ENCODE results near the gene BMP3. TPM values are rescaled to one million over a fixed set of nuclear protein-coding genes. Genes with fewer than 3 reads are reported as not detected.
A peak's percentile ranks its signal among the peaks of the same experiment; 100 is the strongest.

The BMP3 gene
- total RNA-seq, 4 donors from 2014 or later = 0.70 to 1.7 (median 1.1) TPM

DNA sequence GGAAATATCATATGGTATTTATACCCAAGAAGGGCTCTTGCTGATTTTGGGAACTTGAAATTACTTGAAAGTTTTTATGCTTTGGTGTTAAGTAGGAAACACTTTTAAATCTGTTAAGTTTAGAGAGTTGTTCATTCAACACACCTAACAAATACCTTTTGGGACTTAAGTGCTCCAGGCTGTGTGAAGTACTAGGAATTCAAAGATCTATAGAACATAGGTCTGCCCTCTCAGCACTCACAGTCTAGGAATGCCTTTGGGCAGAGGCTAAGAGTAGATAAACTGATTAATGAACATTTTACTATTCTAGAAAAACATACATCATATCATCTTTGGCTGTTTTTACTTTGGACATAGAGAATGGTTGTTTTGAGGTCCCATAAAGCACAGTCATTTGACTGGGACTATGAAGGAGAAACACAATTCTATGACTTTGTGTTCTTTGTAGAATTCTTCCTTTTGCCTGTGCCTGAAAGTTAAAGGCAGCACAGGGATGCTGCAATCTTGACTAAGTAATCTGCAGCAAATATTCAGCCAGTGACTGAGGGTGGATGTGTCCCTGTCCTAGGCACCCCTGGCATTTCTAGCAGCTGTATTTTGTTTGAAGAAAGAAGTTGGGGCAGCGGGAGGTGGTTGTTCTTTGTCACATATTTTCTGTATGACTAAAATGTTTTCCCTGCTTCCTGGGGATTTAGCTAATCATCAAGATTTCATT, 8.3 kb downstream of the BMP3 start:
- DNase-seq (ENCODE audit: low spot score in 2 of 2) = no peak

DNA sequence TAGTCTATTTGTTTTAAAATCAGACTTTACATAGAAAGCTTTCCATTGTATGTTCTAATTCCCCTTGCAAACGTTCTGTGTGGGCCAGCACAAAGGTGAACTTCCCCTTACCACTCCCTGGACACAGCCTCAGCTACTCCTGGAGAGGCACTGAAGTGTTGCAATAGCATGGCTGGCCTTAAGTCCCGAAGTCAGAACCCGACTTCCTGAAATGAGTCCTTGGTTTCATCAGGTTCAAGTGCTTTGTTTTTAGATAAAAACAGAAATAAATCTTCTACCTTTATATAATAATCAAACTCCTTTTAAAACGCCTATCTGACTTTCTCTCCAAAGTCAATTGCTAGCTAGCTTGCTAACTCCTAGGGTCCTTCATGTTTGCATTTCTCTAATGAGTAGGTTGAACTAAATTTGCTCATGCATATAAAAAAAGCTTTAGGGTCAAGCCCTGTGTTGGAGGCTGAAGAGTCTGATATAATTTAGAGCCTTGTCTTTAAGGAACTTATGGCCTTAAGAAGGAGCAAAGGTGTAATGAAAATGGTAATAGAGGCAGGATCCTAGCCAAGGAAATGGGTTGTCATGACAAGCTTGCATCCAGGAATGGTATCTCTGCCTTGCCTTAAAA, 9.0 kb downstream of the BMP3 start:
- Histone ChIP-seq H3K36me3 (no peaks in the 10 kb centered on the region), H3K9me3 (no peaks in the 10 kb centered on the region), H3K4me1 (no peaks in the 10 kb centered on the region), H3K27ac (no peak overlapping the region), H3K27me3 (peaks cover 7% of the 10 kb centered on the region), H3K4me3 (no peak overlapping the region)
- DNase-seq (ENCODE audit: low spot score in 2 of 2) = no peak
- WGBS = 36% methylated on average over 4 of the region's 4 CpGs
- TF ChIP-seq POLR2A (IDR thresholded peaks at IDR 0.05) (no peak), EP300 (IDR thresholded peaks at IDR 0.05) (no peak), POLR2AphosphoS5 (IDR thresholded peaks at IDR 0.05) (no peak)
- TF ChIP-seq, protein P1, sequence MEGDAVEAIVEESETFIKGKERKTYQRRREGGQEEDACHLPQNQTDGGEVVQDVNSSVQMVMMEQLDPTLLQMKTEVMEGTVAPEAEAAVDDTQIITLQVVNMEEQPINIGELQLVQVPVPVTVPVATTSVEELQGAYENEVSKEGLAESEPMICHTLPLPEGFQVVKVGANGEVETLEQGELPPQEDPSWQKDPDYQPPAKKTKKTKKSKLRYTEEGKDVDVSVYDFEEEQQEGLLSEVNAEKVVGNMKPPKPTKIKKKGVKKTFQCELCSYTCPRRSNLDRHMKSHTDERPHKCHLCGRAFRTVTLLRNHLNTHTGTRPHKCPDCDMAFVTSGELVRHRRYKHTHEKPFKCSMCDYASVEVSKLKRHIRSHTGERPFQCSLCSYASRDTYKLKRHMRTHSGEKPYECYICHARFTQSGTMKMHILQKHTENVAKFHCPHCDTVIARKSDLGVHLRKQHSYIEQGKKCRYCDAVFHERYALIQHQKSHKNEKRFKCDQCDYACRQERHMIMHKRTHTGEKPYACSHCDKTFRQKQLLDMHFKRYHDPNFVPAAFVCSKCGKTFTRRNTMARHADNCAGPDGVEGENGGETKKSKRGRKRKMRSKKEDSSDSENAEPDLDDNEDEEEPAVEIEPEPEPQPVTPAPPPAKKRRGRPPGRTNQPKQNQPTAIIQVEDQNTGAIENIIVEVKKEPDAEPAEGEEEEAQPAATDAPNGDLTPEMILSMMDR (IDR thresholded peaks at IDR 0.05) = no peak

More for the DNA sequence above, 8.3 kb downstream of the BMP3 start:
- no peak for TF ChIP-seq POLR2AphosphoS5 (IDR thresholded peaks at IDR 0.05)
- no peak overlapping the region for H3K27ac ChIP-seq
- WGBS = 74% methylated on average over 1 of the region's 1 CpG
- no peaks in the 10 kb centered on the region for H3K9me3 ChIP-seq
- H3K36me3 ChIP-seq = no peaks in the 10 kb centered on the region
- peaks cover 7% of the 10 kb centered on the region for H3K27me3 ChIP-seq
- no peaks in the 10 kb centered on the region for H3K4me1 ChIP-seq
- H3K4me3 ChIP-seq = no peak overlapping the region

DNA sequence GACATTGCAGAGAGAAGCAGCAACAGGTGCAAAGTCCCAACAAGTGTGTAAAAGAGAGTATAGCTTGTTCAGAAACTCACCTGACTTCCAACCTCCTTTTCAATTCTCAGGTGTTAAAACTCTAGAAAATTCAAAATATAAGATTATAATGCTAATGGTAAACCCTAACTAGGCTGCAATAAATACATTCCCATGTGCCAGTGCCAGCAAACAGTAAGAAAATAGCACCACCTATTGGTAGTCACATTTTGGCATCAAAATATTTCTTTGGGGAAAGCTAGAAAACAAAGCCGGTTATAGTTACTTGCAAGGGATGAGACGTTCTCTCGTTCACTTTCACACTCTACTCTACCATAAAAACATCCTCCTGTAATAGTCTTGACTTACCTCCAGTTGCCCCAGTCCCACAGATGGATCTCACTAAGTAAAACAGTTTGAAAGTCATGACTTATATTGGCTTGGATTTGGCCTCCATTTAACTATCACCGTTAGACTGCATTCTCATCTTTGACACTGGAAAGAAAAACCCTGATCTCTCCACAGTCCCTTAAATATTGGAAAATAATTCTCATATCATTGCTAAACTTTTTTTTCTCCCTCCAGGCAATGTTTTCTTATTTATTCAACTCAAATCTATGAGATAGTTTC, 9.6 kb downstream of the BMP3 start:
- DNase-seq (ENCODE audit: low spot score in 2 of 2) = no peak
- no peak overlapping the region for H3K4me3 ChIP-seq
- no peak for TF ChIP-seq EP300 (IDR thresholded peaks at IDR 0.05)
- TF ChIP-seq POLR2A (IDR thresholded peaks at IDR 0.05) = no peak
- TF ChIP-seq, protein P1 (IDR thresholded peaks at IDR 0.05) = peak in 1 of 2 donors; percentile 45
- no peak for TF ChIP-seq POLR2AphosphoS5 (IDR thresholded peaks at IDR 0.05)
- H3K27me3 ChIP-seq = peaks cover 3% of the 10 kb centered on the region
- WGBS = 19% methylated on average over 4 of the region's 4 CpGs
- no peaks in the 10 kb centered on the region for H3K36me3 ChIP-seq
- H3K27ac ChIP-seq = no peak overlapping the region
- no peaks in the 10 kb centered on the region for H3K4me1 ChIP-seq
- no peaks in the 10 kb centered on the region for H3K9me3 ChIP-seq

DNA sequence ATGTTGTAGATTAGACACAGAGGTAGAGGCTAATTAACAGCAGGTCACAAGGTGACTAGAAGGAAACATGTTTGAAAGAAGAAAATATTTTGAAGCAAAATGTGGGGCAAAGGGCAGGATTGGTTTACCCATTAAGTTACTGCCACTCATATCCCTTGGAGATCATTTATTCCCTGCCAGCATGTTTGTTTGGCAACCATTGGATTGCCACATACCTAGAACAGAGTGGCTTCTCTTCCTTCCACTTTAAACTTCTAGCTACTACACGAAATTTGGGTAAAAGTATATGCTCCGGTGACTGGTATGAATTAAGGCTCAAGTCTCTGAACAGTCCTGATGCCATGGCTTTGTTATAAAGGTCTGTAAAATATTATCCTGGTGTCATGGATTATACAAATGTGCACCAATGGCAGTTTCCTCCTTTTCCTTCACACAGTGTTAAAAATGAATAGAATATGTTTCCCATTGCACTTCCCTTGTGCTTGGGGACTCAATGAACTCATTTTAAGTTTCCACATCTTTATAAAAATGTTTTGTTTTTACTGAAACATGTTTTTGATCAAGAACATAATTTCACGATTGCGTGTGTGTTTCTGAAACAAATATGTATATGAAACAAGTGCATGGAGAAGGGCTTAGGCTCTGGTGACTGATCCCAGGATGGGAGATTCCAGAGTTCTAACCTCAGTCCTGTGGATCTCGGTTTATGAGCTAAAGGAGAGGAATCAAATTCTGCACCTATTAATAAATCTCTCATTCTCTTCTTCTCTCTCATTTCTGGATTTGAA, 12.3 kb downstream of the BMP3 start:
- Histone ChIP-seq H3K27me3 (peaks cover 5% of the 10 kb centered on the region), H3K9me3 (no peaks in the 10 kb centered on the region), H3K36me3 (no peaks in the 10 kb centered on the region), H3K4me3 (no peak overlapping the region), H3K27ac (no peak overlapping the region), H3K4me1 (no peaks in the 10 kb centered on the region)
- TF ChIP-seq EP300 (IDR thresholded peaks at IDR 0.05) (no peak), POLR2A (IDR thresholded peaks at IDR 0.05) (no peak), POLR2AphosphoS5 (IDR thresholded peaks at IDR 0.05) (no peak)
- TF ChIP-seq, protein P1 (IDR thresholded peaks at IDR 0.05) = no peak
- no peak for DNase-seq (ENCODE audit: low spot score in 2 of 2)
- 56% methylated on average over 5 of the region's 5 CpGs for WGBS

DNA sequence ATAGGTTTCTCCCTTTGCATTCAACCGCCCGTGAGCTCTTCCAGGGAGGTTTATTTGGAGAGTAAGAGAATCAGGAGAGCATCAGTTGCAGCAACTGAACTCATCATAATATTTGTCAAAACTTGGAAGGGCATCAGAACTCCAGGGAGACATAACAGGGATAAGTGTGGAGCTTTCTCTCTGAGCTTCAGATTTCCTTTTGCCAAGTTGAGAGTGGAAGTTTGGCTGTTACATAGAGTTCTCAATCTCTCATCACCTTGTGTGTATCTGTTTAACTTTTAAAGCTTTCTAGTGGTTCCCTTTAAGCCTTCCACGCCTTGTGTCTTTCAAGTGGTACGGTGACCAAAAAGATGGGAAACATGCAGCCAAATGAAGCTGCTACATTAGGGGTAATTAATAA, 18.8 kb downstream of the BMP3 start:
- WGBS = 73% methylated on average over 4 of the region's 4 CpGs
- Histone ChIP-seq H3K27ac (no peak overlapping the region), H3K4me1 (no peaks in the 10 kb centered on the region), H3K27me3 (peaks cover 5% of the 10 kb centered on the region), H3K9me3 (no peaks in the 10 kb centered on the region), H3K4me3 (no peak overlapping the region), H3K36me3 (no peaks in the 10 kb centered on the region)
- DNase-seq (ENCODE audit: low spot score in 2 of 2) = no peak
- TF ChIP-seq POLR2AphosphoS5 (IDR thresholded peaks at IDR 0.05) (no peak), EP300 (IDR thresholded peaks at IDR 0.05) (no peak), POLR2A (IDR thresholded peaks at IDR 0.05) (no peak)
- TF ChIP-seq, protein P1 (IDR thresholded peaks at IDR 0.05) = no peak

Measured in suprapubic skin (tissue), 4 donors.